AG09309 (cell line): ENCODE results near the gene ELANE.

Experiments used
- DNase-seq: peaks from one replicate; pipeline ENCODE4 v3.0.0-alpha.2; 2010; ENCODE audit warnings: low read depth
- H3K4me3 ChIP-seq: 2 replicates; pipeline ENCODE4 v1.5.1; 2011; ENCODE audit warnings: mild to moderate bottlenecking, low read depth, low read length, moderate library complexity; ENCODE audit not compliant: control insufficient read depth
- CTCF ChIP-seq: IDR thresholded peaks from 2 replicates; pipeline ENCODE4 v1.5.1; 2011; ENCODE audit warnings: mild to moderate bottlenecking, low read depth, low read length, inconsistent platforms; ENCODE audit not compliant: insufficient read depth, control insufficient read depth; ENCODE audit errors: missing control alignments

The ELANE gene

GRCh38 chr19:902093-902370 is 49.9 kb downstream of the ELANE start:
- no peak for TF ChIP-seq CTCF
- H3K4me3 ChIP-seq: no peak overlapping the region
- DNase-seq: no peak

- TF ChIP-seq CTCF: no peak
- no peak for DNase-seq
Observed at GRCh38 chr19:902446-903226, 50.5 kb downstream of the ELANE start.

GRCh38 chr19:903266-903797 is 51.2 kb downstream of the ELANE start:
- no peak for DNase-seq

More at GRCh38 chr19:902446-903226, 50.5 kb downstream of the ELANE start:
- H3K4me3 ChIP-seq: no peak overlapping the region

GRCh38 chr19:904545-904944 is 52.4 kb downstream of the ELANE start:
- no peak for DNase-seq
- no peak for TF ChIP-seq CTCF
- H3K4me3 ChIP-seq: no peak overlapping the region

More at GRCh38 chr19:903266-903797, 51.2 kb downstream of the ELANE start:
- H3K4me3 ChIP-seq: no peak overlapping the region
- no peak for TF ChIP-seq CTCF
